H1 (cell line): ENCODE results near the gene RNF208. TPM values are rescaled to one million over a fixed set of nuclear protein-coding genes. Genes with fewer than 3 reads are reported as not detected.

Source experiments
- CTCF ChIA-PET: fragments of 300-600 bp; sonication (Branson Sonifier 250); formaldehyde crosslinking; loops from one replicate; lab custom pipeline; 2021; ENCODE audit not compliant: partially characterized antibody; lab: Charles Lee
- POLR2A ChIA-PET: fragments of 300-600 bp; sonication (Branson Sonifier 250); formaldehyde crosslinking; loops from one replicate; lab custom pipeline; 2021; ENCODE audit warnings: inconsistent platforms; ENCODE audit not compliant: partially characterized antibody; lab: Charles Lee
- DNase-seq, 2 experiments: peaks; one replicate each; pipeline versions ENCODE4 v3.0.0 to v3.0.0-alpha.2; 2010 to 2022; ENCODE audit warnings: low spot score in 2 of 2, low read depth in 1 of 2, mixed read lengths in 1 of 2
- FAIRE-seq: peaks from 2 replicates; lab custom pipeline; 2011; peaks lifted over from hg19 to GRCh38; lab: Jason Lieb, UNC
- H2AFZ ChIP-seq: 2 replicates; pipeline ENCODE4 v1.8.1; 2012; ENCODE audit warnings: low read length, inconsistent platforms
- H2AK5ac ChIP-seq: 2 replicates; pipeline ENCODE4 v1.6.1; 2013; ENCODE audit warnings: low read depth, low read length
- H2BK120ac ChIP-seq: replicated peaks from 2 replicates; pipeline ENCODE3; 2013; ENCODE audit warnings: low read depth, low read length, inconsistent platforms
- H2BK12ac ChIP-seq: 2 replicates; pipeline ENCODE4 v1.6.1; 2013; ENCODE audit warnings: low read depth, low read length
- H2BK15ac ChIP-seq: 2 replicates; pipeline ENCODE4 v1.6.1; 2013; ENCODE audit warnings: low read length
- H2BK20ac ChIP-seq: 2 replicates; pipeline ENCODE4 v1.6.1; 2013; ENCODE audit warnings: low read length
- H2BK5ac ChIP-seq: 2 replicates; pipeline ENCODE4 v1.6.1; 2013; ENCODE audit warnings: low read depth, low read length
- H3K14ac ChIP-seq: 2 replicates; pipeline ENCODE4 v1.6.1; 2013; ENCODE audit warnings: inconsistent platforms; ENCODE audit not compliant: insufficient read length
- H3K18ac ChIP-seq: 2 replicates; pipeline ENCODE4 v1.6.1; 2013; ENCODE audit warnings: low read length; ENCODE audit errors: extremely low read depth
- H3K23ac ChIP-seq: 2 replicates; pipeline ENCODE4 v1.6.1; 2013; ENCODE audit warnings: inconsistent platforms; ENCODE audit not compliant: insufficient read length
- H3K23me2 ChIP-seq: 2 replicates; pipeline ENCODE4 v1.6.1; 2013; ENCODE audit warnings: low read depth, low read length
- H3K27ac ChIP-seq: 2 replicates; pipeline ENCODE4 v1.6.1; 2011; ENCODE audit warnings: low read depth, low read length, inconsistent platforms
- H3K27me3 ChIP-seq, 4 experiments: replicated peaks in 1 of 4; 1 replicate in 1 of 4; 2 replicates in 3 of 4; pipeline versions ENCODE4 v1.6.1 to v1.8.1; 2011 to 2013; ENCODE audit warnings: low read length in 3 of 4, mild to moderate bottlenecking in 3 of 4, inconsistent platforms in 2 of 4, mixed read lengths in 2 of 4, moderate library complexity in 1 of 4; ENCODE audit not compliant: control insufficient read depth in 3 of 4, insufficient read depth in 3 of 4; ENCODE audit errors: extremely low read depth in 1 of 4
- H3K36me3 ChIP-seq, 4 experiments: 2 replicates each; pipeline versions ENCODE4 v1.6.1 to v1.8.1; 2011 to 2013; ENCODE audit warnings: mild to moderate bottlenecking in 4 of 4, low read length in 3 of 4, moderate library complexity in 2 of 4, control low read depth in 1 of 4, inconsistent platforms in 1 of 4; ENCODE audit not compliant: insufficient read depth in 4 of 4, control insufficient read depth in 2 of 4
- H3K4ac ChIP-seq: replicated peaks from 2 replicates; pipeline ENCODE3; 2013; ENCODE audit warnings: low read length, low read depth, mixed read lengths, inconsistent platforms; ENCODE audit not compliant: insufficient read length
- H3K4me1 ChIP-seq, 4 experiments: replicated peaks in 1 of 4; 1 replicate in 1 of 4; 2 replicates in 3 of 4; pipeline versions ENCODE4 v1.6.1 to v1.8.1; 2011 to 2013; ENCODE audit warnings: low read length in 3 of 4, inconsistent platforms in 2 of 4, mixed read lengths in 1 of 4; ENCODE audit not compliant: insufficient read depth in 4 of 4, control insufficient read depth in 3 of 4
- H3K4me2 ChIP-seq, 2 experiments: 2 replicates each; pipeline versions ENCODE4 v1.6.1 to v1.8.1; 2011 to 2013; ENCODE audit warnings: low read depth in 2 of 2, low read length in 2 of 2, control low read depth in 1 of 2, inconsistent platforms in 1 of 2, mild to moderate bottlenecking in 1 of 2; ENCODE audit not compliant: insufficient read depth in 1 of 2
- H3K4me3 ChIP-seq, 4 experiments: fragments of 200-600, 300-600 bp in 1 of 4; sonication (generic), shearing (Covaris generic), sonication (Bioruptor Twin) in 1 of 4; 2 replicates each; pipeline versions ENCODE4 v1.5.1 to v1.8.1; 2011 to 2016; ENCODE audit warnings: low read length in 4 of 4, low read depth in 3 of 4, control low read depth in 2 of 4, inconsistent platforms in 2 of 4, mild to moderate bottlenecking in 2 of 4, mixed read lengths in 1 of 4, moderate library complexity in 1 of 4; ENCODE audit not compliant: insufficient read depth in 2 of 4; ENCODE audit errors: extremely low read depth in 1 of 4
- H3K56ac ChIP-seq: replicated peaks from 2 replicates; pipeline ENCODE3; 2013; ENCODE audit warnings: low read depth, mild to moderate bottlenecking, mixed read lengths, low read length, inconsistent platforms; ENCODE audit not compliant: insufficient read length
- H3K79me1 ChIP-seq: 2 replicates; pipeline ENCODE4 v1.6.1; 2013; ENCODE audit warnings: low read depth, low read length, control low read depth
- H3K79me2 ChIP-seq, 2 experiments: 2 replicates each; pipeline versions ENCODE4 v1.6.1 to v1.8.1; 2012 to 2013; ENCODE audit warnings: low read length in 2 of 2, mild to moderate bottlenecking in 2 of 2, inconsistent platforms in 1 of 2; ENCODE audit not compliant: insufficient read depth in 2 of 2, control insufficient read depth in 1 of 2
- H3K9ac ChIP-seq, 4 experiments: replicated peaks in 1 of 4; 1 replicate in 1 of 4; 2 replicates in 3 of 4; pipeline versions ENCODE4 v1.6.1 to v1.8.1; 2011 to 2013; ENCODE audit warnings: low read depth in 3 of 4, low read length in 3 of 4, control low read depth in 2 of 4, mild to moderate bottlenecking in 2 of 4, moderate library complexity in 2 of 4, inconsistent platforms in 1 of 4; ENCODE audit errors: extremely low read depth in 1 of 4
- H3K9me3 ChIP-seq, 2 experiments: 2 replicates each; pipeline versions ENCODE4 v1.6.1 to v1.8.1; 2012 to 2013; ENCODE audit warnings: mild to moderate bottlenecking in 2 of 2, moderate library complexity in 2 of 2, control low read depth in 1 of 2, inconsistent platforms in 1 of 2, low read depth in 1 of 2, low read length in 1 of 2, mixed read lengths in 1 of 2; ENCODE audit not compliant: insufficient read depth in 2 of 2
- H4K20me1 ChIP-seq, 2 experiments: replicated peaks in 1 of 2; 2 replicates each; pipeline versions ENCODE3 to v1.8.1; 2011 to 2013; ENCODE audit warnings: inconsistent platforms in 2 of 2, low read length in 2 of 2, mild to moderate bottlenecking in 1 of 2; ENCODE audit not compliant: insufficient read depth in 2 of 2, control insufficient read depth in 1 of 2
- H4K5ac ChIP-seq: 2 replicates; pipeline ENCODE4 v1.6.1; 2013; ENCODE audit warnings: low read length, low read depth, mixed read lengths, inconsistent platforms; ENCODE audit not compliant: insufficient read length
- H4K8ac ChIP-seq: 2 replicates; pipeline ENCODE4 v1.8.0; 2013; ENCODE audit warnings: mild to moderate bottlenecking, moderate library complexity, low read length, inconsistent platforms; ENCODE audit not compliant: insufficient read depth; ENCODE audit errors: extremely low read depth
- H4K91ac ChIP-seq: replicated peaks from 2 replicates; pipeline ENCODE3; 2013; ENCODE audit warnings: low read length, mixed read lengths, inconsistent platforms; ENCODE audit not compliant: insufficient read length
- BCL11A ChIP-seq, 2 experiments: IDR thresholded peaks; one replicate each; pipeline ENCODE4 v1.6.1; 2011; ENCODE audit warnings: low read depth in 2 of 2, low read length in 2 of 2, mild to moderate bottlenecking in 2 of 2
- EGR1 ChIP-seq: IDR thresholded peaks from 2 replicates; pipeline ENCODE4 v1.6.1; 2011; ENCODE audit warnings: low read depth, low read length, borderline replicate concordance
- EP300 ChIP-seq, 2 experiments: IDR thresholded peaks; 1 replicate in 1 of 2; 2 replicates in 1 of 2; pipeline ENCODE4 v1.6.1; 2011 to 2012; ENCODE audit warnings: low read depth in 2 of 2, low read length in 2 of 2, mild to moderate bottlenecking in 2 of 2, borderline replicate concordance in 1 of 2, inconsistent platforms in 1 of 2, moderate library complexity in 1 of 2
- EZH2 ChIP-seq: fragments of 200-600 bp; sonication (generic); IDR thresholded peaks from 2 replicates; pipeline ENCODE4 v1.7.1; 2012; ENCODE audit warnings: low read depth, mild to moderate bottlenecking, moderate library complexity, low read length, inconsistent platforms; ENCODE audit not compliant: severe bottlenecking
- KDM1A ChIP-seq: fragments of 200-600, 300-600 bp; sonication (generic); IDR thresholded peaks from 2 replicates; pipeline ENCODE4 v1.7.1; 2016; ENCODE audit warnings: mild to moderate bottlenecking, low read length, borderline replicate concordance
- PHF8 ChIP-seq: fragments of 200-600 bp; sonication (generic); conservative IDR thresholded peaks from 2 replicates; pipeline ENCODE4 v1.7.1; 2012; ENCODE audit warnings: low read depth, mild to moderate bottlenecking, inconsistent platforms, low read length, moderate library complexity
- SIRT6 ChIP-seq: IDR thresholded peaks from one replicate; pipeline ENCODE4 v1.7.1; 2012; ENCODE audit warnings: low read length, inconsistent platforms
- SP4 ChIP-seq: IDR thresholded peaks from 2 replicates; pipeline ENCODE4 v1.6.1; 2012; ENCODE audit warnings: low read length, inconsistent platforms
- TEAD4 ChIP-seq: IDR thresholded peaks from 2 replicates; pipeline ENCODE4 v1.6.1; 2012; ENCODE audit warnings: low read depth, low read length, inconsistent platforms, mixed read lengths
- ZNF274 ChIP-seq: IDR thresholded peaks from 2 replicates; pipeline ENCODE4 v1.7.0; 2012; ENCODE audit warnings: low read length, borderline replicate concordance; ENCODE audit errors: extremely low read depth
- WGBS, 2 experiments: shearing (Covaris generic) in 1 of 2; methylation state at CpG; one replicate each; pipeline versions ENCODE4 v1.1.6 to v1.1.7; 2013 to 2015; ENCODE audit warnings: low lambda C conversion rate in 2 of 2, mixed read lengths in 2 of 2, inconsistent platforms in 1 of 2, low coverage in 1 of 2, missing lambda C conversion rate in 1 of 2; ENCODE audit not compliant: insufficient replicate concordance in 2 of 2, insufficient coverage in 1 of 2, insufficient read length in 1 of 2; ENCODE audit errors: extremely low coverage in 1 of 2, missing lambda C conversion rate in 1 of 2; 5-methylcytosine and 5-hydroxymethylcytosine counted together
- polyA plus RNA-seq, 7 experiments: library from polyadenylated mRNA; depleted of rRNA in 3 of 7; stranded (reverse) in 5 of 7; unstranded in 2 of 7; fragments of >200 nt in 5 of 7; fragments of 200-250 nt in 2 of 7; gene quantifications; 1 replicate in 5 of 7; 2 replicates in 1 of 7; 4 replicates in 1 of 7; pipeline versions ENCODE4 v1.2.1 to v1.2.3, GENCODE V29; 2011 to 2013; ENCODE audit warnings: missing spikeins in 2 of 7, mixed read lengths in 2 of 7
- total RNA-seq: library from RNA; stranded (reverse); fragmentation: NEBNext Ultra II Directional; extraction: Animal tissue kit (Norgen Biotek cat#: 25700); gene quantifications from 2 replicates; pipeline ENCODE4 v1.2.1, GENCODE V29; 2021
- TF ChIP-seq, protein P1 (sequence below): IDR thresholded peaks from 2 replicates; pipeline ENCODE4 v1.6.1; 2011; ENCODE audit warnings: low read length, improper control_type of control experiment

The RNF208 gene
- total and polyA plus RNA-seq, 2 of the 8 experiments (the other 6 are each of a cell fraction or from before 2014, with no cell fraction given) = 2.7 to 7.7 TPM

DNA sequence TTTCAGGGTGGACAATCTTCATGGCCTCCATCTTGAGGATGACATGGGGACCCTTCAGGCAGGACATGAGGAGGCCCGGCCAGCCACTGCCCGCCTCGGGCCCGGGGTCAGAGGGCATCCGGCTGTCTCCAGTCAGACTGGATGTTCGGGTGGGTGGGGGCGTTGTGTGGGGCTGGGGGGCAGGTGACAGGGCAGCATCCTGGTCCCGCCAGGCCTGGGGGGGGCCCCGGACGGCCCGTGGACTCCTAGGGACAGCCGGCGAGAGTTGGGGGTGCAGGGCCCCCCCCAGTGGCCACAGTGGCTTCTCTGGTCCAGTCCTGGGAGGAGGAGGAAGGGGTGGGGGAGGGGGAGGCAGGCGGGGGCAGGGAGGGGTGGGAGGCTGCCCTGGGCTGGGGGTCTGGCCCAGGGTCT lies 940 bp downstream of the RNF208 start:
- DNase-seq (no peak), FAIRE-seq (no peak)
- Histone ChIP-seq H2BK5ac (no peak overlapping the region), H3K9ac (no peak overlapping the region), H2AK5ac (no peak overlapping the region), H3K4ac (no peak overlapping the region), H3K4me3 (peak overlapping the region in 2 of 4 experiments; percentile 63 to 67; a peak in 5 of 8 replicates), H2BK120ac (no peak overlapping the region), H2AFZ (no peak overlapping the region), H3K9me3 (no peaks in the 10 kb centered on the region), H3K27me3 (no peaks in the 10 kb centered on the region; a peak in 2 of 7 replicates), H4K91ac (no peak overlapping the region), H3K4me1 (peaks cover 0 to 18% (median 12%) of the 10 kb centered on the region in 4 experiments; a peak in 5 of 7 replicates), H2BK12ac (no peak overlapping the region), H3K4me2 (peak overlapping the region; percentile 77 to 82), H2BK15ac (no peak overlapping the region), H4K20me1 (peaks cover 0 to 9% of the 10 kb centered on the region in 2 experiments), H3K14ac (no peak overlapping the region), H3K18ac (no peak overlapping the region), H4K5ac (no peak overlapping the region), H3K23me2 (peaks cover 18% of the 10 kb centered on the region; the same call in 1 of the 2 replicates), H3K56ac (no peak overlapping the region), H3K79me1 (no peaks in the 10 kb centered on the region), H2BK20ac (no peak overlapping the region), H3K23ac (no peak overlapping the region), H3K27ac (no peak overlapping the region), H4K8ac (no peak overlapping the region), H3K36me3 (peaks cover 0 to 5% (median 2%) of the 10 kb centered on the region in 4 experiments; a peak in 4 of 8 replicates)
- ChIA-PET POLR2A (interaction anchor here (0.5 to 69.9 kb wide), 6 partner anchors 14 to 234 kb away, joined by 3 to 1462 read pairs (median 7); partner anchors contain the start of genes ANAPC2, NDOR1, NELFB and SSNA1), CTCF (interaction anchor here (0.6 to 20.2 kb wide), 6 partner anchors 12 to 195 kb away, joined by 3 to 204 read pairs (median 4); partner anchors contain the start of genes ANAPC2, SSNA1 and TUBB4B)
- 73% methylated on average over 3 of the region's 14 CpGs; no CpG with 5 or more reads in 1 of the 2 experiments for WGBS, 2 experiments
- TF ChIP-seq KDM1A (no peak), EZH2 (no peak), TEAD4 (no peak), BCL11A (IDR thresholded peaks at IDR 0.05; ENCODE audit: low read depth in 2 of 2, low read length in 2 of 2) (no peak), PHF8 (no peak), SIRT6 (no peak), EGR1 (no peak), ZNF274 (no peak), SP4 (no peak), EP300 (IDR thresholded peaks at IDR 0.05; ENCODE audit: borderline replicate concordance in 1 of 2, low read depth in 2 of 2, low read length in 2 of 2) (no peak)
- TF ChIP-seq, protein P1, sequence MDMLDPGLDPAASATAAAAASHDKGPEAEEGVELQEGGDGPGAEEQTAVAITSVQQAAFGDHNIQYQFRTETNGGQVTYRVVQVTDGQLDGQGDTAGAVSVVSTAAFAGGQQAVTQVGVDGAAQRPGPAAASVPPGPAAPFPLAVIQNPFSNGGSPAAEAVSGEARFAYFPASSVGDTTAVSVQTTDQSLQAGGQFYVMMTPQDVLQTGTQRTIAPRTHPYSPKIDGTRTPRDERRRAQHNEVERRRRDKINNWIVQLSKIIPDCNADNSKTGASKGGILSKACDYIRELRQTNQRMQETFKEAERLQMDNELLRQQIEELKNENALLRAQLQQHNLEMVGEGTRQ = no peak
- TF ChIP-seq, all 59 proteins: peak for 0
- H3K79me2 ChIP-seq = no peaks in the 10 kb centered on the region
